GM12872 (cell line): ENCODE data around the gene PRKG1.

Experiments used
- TF ChIP-seq, protein P1 (sequence below): IDR thresholded peaks from 3 replicates; pipeline ENCODE4 v1.5.1; 2011; ENCODE audit warnings: low read depth, mild to moderate bottlenecking, low read length, moderate library complexity; ENCODE audit not compliant: insufficient read depth

PRKG1 gene

DNA sequence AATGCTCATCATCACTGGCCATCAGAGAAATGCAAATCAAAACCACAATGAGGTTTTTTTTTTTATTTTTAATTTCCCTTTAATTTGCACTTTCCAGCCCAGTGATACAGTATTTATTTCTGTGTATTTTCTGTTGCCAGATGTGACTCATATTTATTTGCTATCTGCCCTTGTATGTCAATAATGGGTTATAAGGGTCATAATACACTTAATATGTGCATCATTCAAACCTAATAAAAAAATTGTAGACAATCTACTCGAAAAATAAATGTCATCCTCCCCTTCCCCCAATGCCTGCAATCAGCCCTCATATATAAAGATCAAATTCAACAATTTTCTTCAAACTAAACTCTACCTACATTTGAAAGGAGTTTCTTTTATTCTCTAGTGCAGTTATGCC is 470.6 kb downstream of the PRKG1 start:
- TF ChIP-seq, protein P1, sequence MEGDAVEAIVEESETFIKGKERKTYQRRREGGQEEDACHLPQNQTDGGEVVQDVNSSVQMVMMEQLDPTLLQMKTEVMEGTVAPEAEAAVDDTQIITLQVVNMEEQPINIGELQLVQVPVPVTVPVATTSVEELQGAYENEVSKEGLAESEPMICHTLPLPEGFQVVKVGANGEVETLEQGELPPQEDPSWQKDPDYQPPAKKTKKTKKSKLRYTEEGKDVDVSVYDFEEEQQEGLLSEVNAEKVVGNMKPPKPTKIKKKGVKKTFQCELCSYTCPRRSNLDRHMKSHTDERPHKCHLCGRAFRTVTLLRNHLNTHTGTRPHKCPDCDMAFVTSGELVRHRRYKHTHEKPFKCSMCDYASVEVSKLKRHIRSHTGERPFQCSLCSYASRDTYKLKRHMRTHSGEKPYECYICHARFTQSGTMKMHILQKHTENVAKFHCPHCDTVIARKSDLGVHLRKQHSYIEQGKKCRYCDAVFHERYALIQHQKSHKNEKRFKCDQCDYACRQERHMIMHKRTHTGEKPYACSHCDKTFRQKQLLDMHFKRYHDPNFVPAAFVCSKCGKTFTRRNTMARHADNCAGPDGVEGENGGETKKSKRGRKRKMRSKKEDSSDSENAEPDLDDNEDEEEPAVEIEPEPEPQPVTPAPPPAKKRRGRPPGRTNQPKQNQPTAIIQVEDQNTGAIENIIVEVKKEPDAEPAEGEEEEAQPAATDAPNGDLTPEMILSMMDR = no peak

DNA sequence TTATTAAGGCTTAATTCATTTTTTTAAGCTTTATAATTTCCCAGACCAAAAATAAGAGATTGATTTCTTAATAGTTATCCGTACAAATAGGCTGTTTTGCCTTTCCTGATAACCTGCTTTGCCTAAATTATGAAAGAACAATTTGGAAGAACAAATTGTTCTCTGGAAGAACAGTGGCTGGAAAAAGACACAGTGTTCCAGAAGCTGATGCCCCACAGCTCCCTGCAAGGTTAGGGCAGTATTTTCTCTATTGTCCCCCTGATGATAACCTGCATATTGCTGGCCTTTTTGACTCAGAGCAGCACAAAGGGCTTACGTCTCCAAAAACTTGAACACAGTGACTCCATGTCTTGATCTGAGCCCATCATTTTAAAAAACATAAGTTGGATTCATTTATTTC is 473.7 kb downstream of the PRKG1 start:
- TF ChIP-seq, protein P1 = no peak

DNA sequence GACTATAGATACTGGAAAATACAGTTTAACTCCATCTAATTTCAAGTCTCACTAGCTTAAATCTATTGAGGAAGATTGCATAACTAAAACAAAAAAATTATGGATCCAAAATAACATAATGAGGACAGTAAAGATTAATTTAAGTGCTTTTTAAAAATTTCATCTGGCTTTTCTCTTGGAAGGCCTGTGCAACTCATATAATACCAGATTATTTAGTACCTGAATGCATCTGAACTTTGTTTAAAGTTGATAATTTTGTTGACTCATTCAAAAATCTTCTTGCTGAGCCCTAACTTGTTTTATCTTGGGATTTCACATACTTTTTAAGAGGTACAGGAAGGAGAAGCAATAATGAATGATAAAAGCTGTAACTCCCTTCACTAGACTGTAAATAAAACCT is 478.6 kb downstream of the PRKG1 start:
- TF ChIP-seq, protein P1 = no peak

DNA sequence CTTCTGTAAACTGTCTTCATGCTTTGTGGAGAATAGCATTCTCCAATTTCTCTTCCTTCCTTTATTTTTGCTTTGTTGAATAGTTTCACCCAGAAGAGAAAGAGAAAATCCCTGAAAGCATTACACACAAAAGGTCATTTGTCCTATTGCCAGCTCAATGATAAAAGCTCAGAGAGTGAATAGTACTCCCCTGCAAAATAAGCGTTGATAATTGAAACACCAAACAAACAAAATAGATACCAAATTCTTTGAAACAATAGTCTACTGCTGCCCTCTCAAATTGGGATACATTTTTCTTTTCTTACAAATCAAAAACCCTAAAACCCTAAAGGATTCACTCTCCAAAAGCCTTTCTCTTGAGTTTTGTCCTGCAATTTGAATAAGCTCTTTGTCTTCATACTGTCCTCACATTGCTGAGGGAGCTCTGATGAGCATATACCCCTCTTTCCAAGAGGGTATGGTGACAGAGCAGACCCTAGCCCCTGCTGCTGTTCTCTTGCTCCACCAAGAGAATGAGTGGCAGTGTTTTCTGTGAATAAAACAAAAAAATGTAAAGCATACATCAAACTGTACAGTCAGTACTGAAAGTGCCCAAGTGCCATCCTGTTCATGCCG is 490.7 kb downstream of the PRKG1 start:
- TF ChIP-seq, protein P1 = no peak

DNA sequence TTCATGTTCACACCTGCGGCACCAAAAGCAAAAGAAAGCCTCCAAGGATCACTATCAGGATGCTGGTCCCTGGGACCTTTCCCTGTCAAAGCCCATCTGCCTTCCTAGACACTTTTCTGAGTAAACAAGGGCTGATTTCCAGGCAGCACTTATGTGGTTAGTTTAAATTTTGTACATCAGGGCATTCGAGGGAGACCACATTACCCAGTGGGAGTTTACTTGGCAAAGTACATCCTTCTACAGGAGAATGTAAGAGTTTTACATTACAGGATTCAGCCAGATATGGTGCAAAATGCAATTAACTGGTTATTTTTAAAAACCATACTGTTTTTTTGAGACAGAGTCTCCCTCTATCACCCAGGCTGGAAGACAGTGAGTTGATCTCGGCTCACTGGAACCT is 493.0 kb downstream of the PRKG1 start:
- TF ChIP-seq, protein P1 = no peak

DNA sequence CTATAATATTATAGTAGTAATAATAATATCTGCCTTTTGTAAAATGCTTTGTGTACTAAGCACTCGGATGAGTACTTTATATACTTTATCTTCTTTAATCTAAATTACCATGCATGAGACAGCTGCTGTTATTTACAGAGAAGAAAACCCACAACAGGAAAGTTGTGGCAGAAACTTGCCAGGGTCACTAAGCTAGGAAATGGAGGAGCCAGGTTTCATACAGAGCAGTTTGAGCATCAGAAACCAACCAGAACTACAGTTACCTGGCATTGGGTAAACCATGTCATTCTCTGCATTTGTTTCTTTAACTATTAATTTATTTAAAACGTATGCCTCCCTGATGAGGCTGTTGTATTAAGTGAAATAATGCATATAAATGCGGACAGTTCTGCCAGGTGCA is 495.2 kb downstream of the PRKG1 start:
- TF ChIP-seq, protein P1 = no peak

DNA sequence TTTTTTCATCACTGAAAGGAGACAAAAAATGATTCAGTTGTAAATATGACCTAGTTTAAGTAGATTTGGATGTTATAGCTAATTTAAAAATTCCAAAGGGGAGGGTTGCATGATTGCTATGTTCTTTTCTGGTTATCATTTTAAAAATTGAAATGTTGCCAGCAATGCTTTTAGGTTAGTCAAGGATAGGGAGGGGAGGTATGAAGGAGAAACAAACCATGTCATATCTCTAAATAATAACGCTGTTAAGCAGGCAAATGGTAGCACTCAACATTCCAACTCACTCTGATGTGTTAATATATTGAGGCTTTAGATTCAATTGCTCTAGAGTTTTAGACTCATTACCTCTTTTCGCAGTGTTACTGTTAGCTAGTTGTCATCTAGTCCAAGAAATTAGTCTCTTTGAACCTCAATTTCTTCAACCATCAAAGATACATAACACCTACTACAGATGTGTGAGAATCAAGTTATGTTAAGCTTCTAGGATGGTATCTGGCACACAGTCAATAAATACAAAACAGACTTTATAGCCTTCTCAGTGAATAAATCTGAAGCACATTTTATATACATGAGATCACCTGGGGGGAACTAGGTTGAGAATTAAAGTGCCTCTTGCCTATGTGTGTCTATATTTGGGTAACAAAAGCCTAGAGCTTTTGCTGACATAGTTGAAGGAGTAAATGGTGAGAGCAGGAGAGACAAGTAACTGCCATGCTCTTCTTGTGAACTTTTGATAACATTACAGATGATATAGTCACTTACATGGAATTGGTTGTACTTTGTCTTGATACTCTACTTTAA is 500.2 kb downstream of the PRKG1 start:
- TF ChIP-seq, protein P1 = no peak
